Neural progenitor cell (in vitro differentiated cells): Measurements from ENCODE around the gene PKDCC. TPM values are rescaled to one million over a fixed set of nuclear protein-coding genes. Genes with fewer than 3 reads are reported as not detected.

ENCODE experiments used
- DNase-seq: peaks from one replicate; pipeline ENCODE4 v3.0.0-alpha.2; 2016; ENCODE audit warnings: low spot score
- H2AFZ ChIP-seq: fragments of 200-600 bp; sonication (generic); replicated peaks from 2 replicates; pipeline ENCODE4 v1.6.1; 2016; ENCODE audit warnings: antibody characterized with exemption
- H3F3A ChIP-seq: fragments of 200-600 bp; sonication (generic); 2 replicates; pipeline ENCODE4 v1.6.1; 2016; ENCODE audit warnings: antibody characterized with exemption, low read depth
- H3K27ac ChIP-seq: fragments of 200-600 bp; sonication (generic); 2 replicates; pipeline ENCODE4 v1.5.1; 2016; ENCODE audit warnings: mild to moderate bottlenecking
- H3K27me3 ChIP-seq: fragments of 200-600 bp; sonication (generic); 2 replicates; pipeline ENCODE4 v1.6.1; 2016; ENCODE audit warnings: mild to moderate bottlenecking, moderate library complexity
- H3K36me3 ChIP-seq: fragments of 200-600 bp; sonication (generic); 2 replicates; pipeline ENCODE4 v1.5.1; 2016
- H3K4me1 ChIP-seq: fragments of 200-600 bp; sonication (generic); 2 replicates; pipeline ENCODE4 v1.6.1; 2016; ENCODE audit warnings: mixed run types
- H3K4me2 ChIP-seq: fragments of 200-600 bp; sonication (generic); 2 replicates; pipeline ENCODE4 v1.6.1; 2016
- H3K4me3 ChIP-seq: fragments of 200-600 bp; sonication (generic); 2 replicates; pipeline ENCODE4 v1.5.1; 2016
- H3K79me2 ChIP-seq: fragments of 200-600 bp; sonication (generic); 2 replicates; pipeline ENCODE4 v1.6.1; 2016; ENCODE audit warnings: low read depth
- H3K9ac ChIP-seq: fragments of 200-600 bp; sonication (generic); 2 replicates; pipeline ENCODE4 v1.6.1; 2016
- H3K9me3 ChIP-seq: fragments of 200-600 bp; sonication (generic); 2 replicates; pipeline ENCODE4 v1.5.1; 2016; ENCODE audit warnings: low read depth
- H4K20me1 ChIP-seq: fragments of 200-600 bp; sonication (generic); 2 replicates; pipeline ENCODE4 v1.6.1; 2016; ENCODE audit warnings: low read depth
- H3K27ac Mint-ChIP-seq: 3 replicates; pipeline ENCODE4 v1.8.0; 2021; ENCODE audit warnings: mixed read lengths
- H3K27me3 Mint-ChIP-seq: 2 replicates; pipeline ENCODE4 v1.8.0; 2022; ENCODE audit warnings: low read depth, mild to moderate bottlenecking, inconsistent platforms, moderate library complexity, mixed read lengths; ENCODE audit not compliant: insufficient read depth
- H3K36me3 Mint-ChIP-seq: 3 replicates; pipeline ENCODE4 v1.8.0; 2021; ENCODE audit warnings: mixed read lengths
- H3K4me1 Mint-ChIP-seq: 3 replicates; pipeline ENCODE4 v1.8.0; 2021; ENCODE audit warnings: mixed read lengths
- H3K4me3 Mint-ChIP-seq: 3 replicates; pipeline ENCODE4 v1.8.0; 2021; ENCODE audit warnings: mild to moderate bottlenecking, moderate library complexity, mixed read lengths
- H3K9me3 Mint-ChIP-seq: 3 replicates; pipeline ENCODE4 v1.8.0; 2020; ENCODE audit warnings: mixed read lengths
- CTCF ChIP-seq: fragments of 200-600 bp; sonication (generic); IDR thresholded peaks from 2 replicates; pipeline ENCODE4 v1.5.1; 2017; ENCODE audit warnings: antibody characterized with exemption, mild to moderate bottlenecking
- EZH2 ChIP-seq: fragments of 200-600 bp; sonication (generic); IDR thresholded peaks from 2 replicates; pipeline ENCODE4 v1.6.1; 2017; ENCODE audit warnings: antibody characterized with exemption, mild to moderate bottlenecking, moderate library complexity
- EZH2phosphoT487 ChIP-seq: fragments of 200-600 bp; sonication (generic); IDR thresholded peaks from 2 replicates; pipeline ENCODE4 v1.6.1; 2017; ENCODE audit warnings: antibody characterized with exemption
- total RNA-seq: library from RNA; depleted of rRNA; stranded (reverse); fragments of >200 nt; gene quantifications from 2 replicates; pipeline ENCODE4 v1.2.3, GENCODE V29; 2015; ENCODE audit warnings: low replicate concordance

Gene PKDCC
- total RNA-seq, 1 donor from 2014 or later = 70.4 TPM

- peak overlapping the region; percentile 88 for H2AFZ ChIP-seq
Measured at GRCh38 chr2:42105330-42106256, 57.8 kb downstream of the PKDCC start.

GRCh38 chr2:42106257-42106816, 58.5 kb downstream of the PKDCC start:
- H3K4me3 Mint-ChIP-seq = no peak overlapping the region
- no peak overlapping the region for H3K4me3 ChIP-seq
- peaks cover 26% of the 10 kb centered on the region for H3K4me1 ChIP-seq
- no peak for TF ChIP-seq EZH2phosphoT487
- TF ChIP-seq EZH2 = no peak
- TF ChIP-seq CTCF = no peak
- H3K27ac Mint-ChIP-seq = no peak overlapping the region
- peaks cover 7% of the 10 kb centered on the region for H3K27me3 ChIP-seq
- peaks cover 21% of the 10 kb centered on the region for H3F3A ChIP-seq
- H3K27me3 Mint-ChIP-seq = peaks cover 5% of the 10 kb centered on the region
- H3K36me3 ChIP-seq = no peaks in the 10 kb centered on the region
- H3K79me2 ChIP-seq = no peaks in the 10 kb centered on the region
- H3K27ac ChIP-seq = no peak overlapping the region
- H3K4me2 ChIP-seq = no peak overlapping the region
- no peak for DNase-seq
- H2AFZ ChIP-seq = peak overlapping the region; percentile 88
- H3K9me3 Mint-ChIP-seq = no peaks in the 10 kb centered on the region
- peaks cover 20% of the 10 kb centered on the region for H3K4me1 Mint-ChIP-seq
- H3K9ac ChIP-seq = no peak overlapping the region
- no peaks in the 10 kb centered on the region for H3K36me3 Mint-ChIP-seq
- H4K20me1 ChIP-seq = no peaks in the 10 kb centered on the region
- no peaks in the 10 kb centered on the region for H3K9me3 ChIP-seq

More at GRCh38 chr2:42105330-42106256, 57.8 kb downstream of the PKDCC start:
- Histone ChIP-seq H3K4me1 (peaks cover 27% of the 10 kb centered on the region), H4K20me1 (no peaks in the 10 kb centered on the region), H3K27me3 (peaks cover 15% of the 10 kb centered on the region), H3K36me3 (no peaks in the 10 kb centered on the region), H3K4me3 (no peak overlapping the region), H3K27ac (no peak overlapping the region), H3K9me3 (no peaks in the 10 kb centered on the region), H3K79me2 (no peaks in the 10 kb centered on the region), H3F3A (peaks cover 26% of the 10 kb centered on the region), H3K4me2 (no peak overlapping the region), H3K9ac (no peak overlapping the region)
- Mint-ChIP-seq H3K36me3 (no peaks in the 10 kb centered on the region), H3K27me3 (peaks cover 6% of the 10 kb centered on the region), H3K9me3 (peaks cover under 1% of the 10 kb centered on the region), H3K4me3 (no peak overlapping the region), H3K4me1 (peaks cover 20% of the 10 kb centered on the region), H3K27ac (no peak overlapping the region)
- TF ChIP-seq EZH2 = no peak
- TF ChIP-seq CTCF = no peak
- TF ChIP-seq EZH2phosphoT487 = no peak
- no peak for DNase-seq

GRCh38 chr2:42107249-42108042, 59.6 kb downstream of the PKDCC start:
- H3K4me3 Mint-ChIP-seq = no peak overlapping the region
- Histone ChIP-seq H3K79me2 (no peaks in the 10 kb centered on the region), H3K4me3 (no peak overlapping the region), H3K36me3 (no peaks in the 10 kb centered on the region), H3K27ac (no peak overlapping the region), H3K4me2 (no peak overlapping the region), H3K9ac (no peak overlapping the region), H3F3A (peaks cover 10% of the 10 kb centered on the region), H3K4me1 (peaks cover 16% of the 10 kb centered on the region), H3K27me3 (no peaks in the 10 kb centered on the region), H4K20me1 (no peaks in the 10 kb centered on the region), H2AFZ (no peak overlapping the region), H3K9me3 (no peaks in the 10 kb centered on the region)
- no peak for DNase-seq
- TF ChIP-seq EZH2 = no peak
- TF ChIP-seq CTCF = no peak
- TF ChIP-seq EZH2phosphoT487 = no peak
- peaks cover 13% of the 10 kb centered on the region for H3K4me1 Mint-ChIP-seq
- H3K27ac Mint-ChIP-seq = no peak overlapping the region
- H3K27me3 Mint-ChIP-seq = peaks cover 3% of the 10 kb centered on the region
- H3K9me3 Mint-ChIP-seq = no peaks in the 10 kb centered on the region
- no peaks in the 10 kb centered on the region for H3K36me3 Mint-ChIP-seq

Other genes with a start within 250 kb of the PKDCC start
- 122 and 167 TPM in 2 replicates for gene EML4, start 121.3 kb downstream of the PKDCC start, total RNA-seq